ENCODE measurements around the gene TRNT1. TPM values are rescaled to one million over a fixed set of nuclear protein-coding genes. Genes with fewer than 3 reads are reported as not detected.

TRNT1 gene
- total RNA-seq, 4 donors from 2014 or later: 10.3 to 20.8 (median 17.0) TPM

DNA sequence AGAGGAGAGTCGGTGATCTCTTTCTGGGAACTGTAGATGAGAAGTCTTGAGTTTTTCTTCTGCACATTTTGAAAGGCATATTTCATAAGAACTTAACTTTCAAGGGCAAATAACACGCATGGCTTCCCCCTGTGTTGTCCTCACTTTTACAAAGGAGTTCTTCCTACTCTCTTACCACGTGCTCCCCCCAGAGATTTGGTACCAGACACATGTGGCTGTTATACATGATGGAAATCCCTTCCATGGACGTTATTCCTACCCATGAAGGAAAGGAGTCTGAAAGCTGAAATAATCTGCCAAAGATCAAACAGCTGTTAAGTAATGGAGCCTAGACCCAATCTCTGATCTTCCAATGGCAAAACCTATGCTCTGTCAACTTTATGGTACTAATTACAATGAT lies 20.9 kb upstream of the TRNT1 start:
- DNase-seq: no peak
- no peak overlapping the region for H3K27ac ChIP-seq
- no peaks in the 10 kb centered on the region for H3K9me3 ChIP-seq
- H3K4me1 ChIP-seq: peaks cover 0 to 6% (median 0%) of the 10 kb centered on the region in 3 donors
- H3K4me3 ChIP-seq: no peak overlapping the region
- TF ChIP-seq POLR2A (IDR thresholded peaks at IDR 0.05) (no peak), CTCF (IDR thresholded peaks at IDR 0.05) (no peak)
- WGBS, 2 donors: 65 to 69% methylated on average over 4 of the region's 4 CpGs
- H3K36me3 ChIP-seq: no peaks in the 10 kb centered on the region
- intact Hi-C loops (cut with DNase I): no loop called here
- no peaks in the 10 kb centered on the region for H3K27me3 ChIP-seq

DNA sequence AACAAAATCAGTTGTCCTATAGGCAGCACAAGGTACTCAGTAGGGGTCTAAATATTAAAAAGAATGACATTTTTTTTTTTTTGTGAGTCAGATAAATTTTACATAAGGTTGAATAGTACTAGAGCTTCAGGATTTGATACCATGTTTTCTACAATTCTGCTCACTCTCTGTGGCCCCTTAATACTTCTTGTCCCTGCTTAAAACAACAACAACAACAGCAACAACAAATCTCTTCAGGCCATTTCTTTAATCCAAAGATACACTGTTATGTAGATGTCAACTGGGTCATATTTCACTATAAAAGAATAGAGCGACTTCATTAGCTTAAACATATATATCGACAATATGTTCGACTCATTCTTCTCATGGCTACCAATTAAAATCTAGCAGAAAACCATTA lies 19.6 kb upstream of the TRNT1 start:
- WGBS, 2 donors: 97 to 100% methylated on average over 3 of the region's 3 CpGs
- Histone ChIP-seq H3K4me3 (no peak overlapping the region), H3K4me1 (peaks cover 0 to 6% (median 0%) of the 10 kb centered on the region in 3 donors), H3K36me3 (no peaks in the 10 kb centered on the region), H3K27me3 (no peaks in the 10 kb centered on the region), H3K9me3 (no peaks in the 10 kb centered on the region), H3K27ac (no peak overlapping the region)
- intact Hi-C loops (cut with DNase I): no loop called here
- TF ChIP-seq CTCF (IDR thresholded peaks at IDR 0.05) (no peak), POLR2A (IDR thresholded peaks at IDR 0.05) (no peak)
- no peak for DNase-seq

DNA sequence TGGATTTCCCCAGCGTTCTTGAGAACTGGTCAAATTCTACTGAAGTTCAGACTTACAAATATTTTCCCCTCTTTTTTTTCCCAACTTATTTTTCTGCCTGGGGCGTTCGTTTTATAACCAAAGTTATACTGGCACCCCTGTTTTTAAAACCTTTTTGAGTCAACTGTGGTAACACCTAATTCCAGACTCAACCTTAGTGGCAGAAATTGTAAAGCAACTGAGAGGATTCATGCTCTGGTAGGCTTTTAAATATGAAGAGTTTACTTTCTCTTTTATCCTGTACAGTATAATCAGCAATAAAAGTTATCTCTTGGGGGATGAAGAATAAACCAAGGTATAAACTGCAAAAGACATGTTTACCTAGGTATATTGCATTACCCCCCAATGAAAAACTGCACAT lies 18.9 kb upstream of the TRNT1 start:
- intact Hi-C loops (cut with DNase I): no loop called here
- no peak overlapping the region for H3K27ac ChIP-seq
- H3K4me1 ChIP-seq: peaks cover 0 to 6% (median 0%) of the 10 kb centered on the region in 3 donors

GRCh38 chr3:3109407-3110298 lies 17.1 kb upstream of the TRNT1 start:
- WGBS, 2 donors: 45 to 46% methylated on average over 11 of the region's 11 CpGs
- Histone ChIP-seq H3K27ac (peak overlapping the region in 1 of 4 donors; percentile 65), H3K27me3 (no peaks in the 10 kb centered on the region), H3K9me3 (no peaks in the 10 kb centered on the region), H3K4me3 (peak overlapping the region in 1 of 4 donors; percentile 18), H3K4me1 (peaks cover 0 to 6% (median 0%) of the 10 kb centered on the region in 3 donors), H3K36me3 (no peaks in the 10 kb centered on the region)
- TF ChIP-seq POLR2A (IDR thresholded peaks at IDR 0.05) (peak in 1 of 4 donors; percentile 6), CTCF (IDR thresholded peaks at IDR 0.05) (no peak)
- DNase-seq: no peak
- intact Hi-C loops (cut with DNase I): no loop called here

More for the DNA sequence above, 18.9 kb upstream of the TRNT1 start:
- no peak for DNase-seq
- no peak for TF ChIP-seq CTCF (IDR thresholded peaks at IDR 0.05)
- H3K4me3 ChIP-seq: no peak overlapping the region
- H3K27me3 ChIP-seq: no peaks in the 10 kb centered on the region
- H3K9me3 ChIP-seq: no peaks in the 10 kb centered on the region
- no peaks in the 10 kb centered on the region for H3K36me3 ChIP-seq
- WGBS, 2 donors: 77 to 78% methylated on average over 3 of the region's 3 CpGs

DNA sequence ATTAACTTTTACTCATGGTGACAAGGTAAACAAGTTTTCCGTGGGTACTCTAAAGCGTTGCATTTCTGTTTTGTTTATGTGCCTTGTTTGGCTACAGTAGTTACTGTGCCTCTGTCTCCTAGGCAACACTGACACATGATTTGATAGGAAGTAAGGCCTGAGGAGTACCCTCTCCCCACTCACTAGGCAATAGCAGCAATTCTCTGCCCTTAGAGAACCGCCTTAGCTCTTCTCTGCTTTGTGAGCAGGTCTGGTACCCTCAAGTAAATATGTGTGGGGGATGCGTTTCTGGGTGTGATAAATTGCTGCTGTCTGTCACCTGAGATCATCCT lies 16.5 kb upstream of the TRNT1 start, which contains the start of gene IL5RA:
IL5RA (minus strand) TSS at position 76 of the 332 bp plus-strand sequence. CDS start 5,390 bp downstream, outside the sequence.
- H3K36me3 ChIP-seq: no peaks in the 10 kb centered on the region
- H3K27ac ChIP-seq: peak within 1 kb of the TSS in 1 of 4 donors; percentile 65
- WGBS, 2 donors: 36 to 38% methylated on average over 4 of the region's 4 CpGs
- H3K4me3 ChIP-seq: peak within 1 kb of the TSS in 1 of 4 donors; percentile 18
- no peak for TF ChIP-seq POLR2A (IDR thresholded peaks at IDR 0.05)
- no peak for TF ChIP-seq CTCF (IDR thresholded peaks at IDR 0.05)
- no peaks in the 10 kb centered on the region for H3K9me3 ChIP-seq
- no peak for DNase-seq
- no peaks in the 10 kb centered on the region for H3K27me3 ChIP-seq
- intact Hi-C loops (cut with DNase I): no loop called here
- H3K4me1 ChIP-seq: peaks cover 0 to 6% (median 0%) of the 10 kb centered on the region in 3 donors
